IPS DF 6.9 (cell line): Measurements from ENCODE around the gene ADM5.

Experiments used
- DNase-seq: peaks from one replicate; pipeline ENCODE4 v3.0.0-alpha.2; 2013; ENCODE audit warnings: low read depth, low spot score
- H3K27ac ChIP-seq: one replicate; pipeline ENCODE4 v1.5.1; 2013; ENCODE audit warnings: low read length, control low read depth
- H3K27me3 ChIP-seq: 2 replicates; pipeline ENCODE4 v1.6.1; 2013; ENCODE audit warnings: mild to moderate bottlenecking, low read length; ENCODE audit not compliant: control insufficient read depth, insufficient read depth
- H3K36me3 ChIP-seq: 2 replicates; pipeline ENCODE4 v1.6.1; 2013; ENCODE audit warnings: low read length; ENCODE audit not compliant: control insufficient read depth, insufficient read depth
- H3K4me1 ChIP-seq: 2 replicates; pipeline ENCODE4 v1.6.1; 2013; ENCODE audit warnings: low read length; ENCODE audit not compliant: control insufficient read depth, insufficient read depth
- H3K4me3 ChIP-seq: 2 replicates; pipeline ENCODE4 v1.5.1; 2013; ENCODE audit warnings: mild to moderate bottlenecking, low read length
- H3K9me3 ChIP-seq: 2 replicates; pipeline ENCODE4 v1.6.1; 2013; ENCODE audit warnings: low read length, inconsistent platforms; ENCODE audit not compliant: control insufficient read depth, insufficient read depth
- WGBS: extraction: QIAGEN DNeasy Blood & Tissue Kit; methylation state at CpG from one replicate; pipeline ENCODE4 v1.1.7; 2013; ENCODE audit warnings: mixed read lengths, missing lambda C conversion rate; ENCODE audit not compliant: insufficient read length, insufficient coverage; 5-methylcytosine and 5-hydroxymethylcytosine counted together

Gene ADM5

GRCh38 chr19:49676136-49676783, 13.1 kb upstream of the ADM5 start:
- Histone ChIP-seq H3K9me3 (no peaks in the 10 kb centered on the region), H3K27ac (peak overlapping the region; percentile 61), H3K4me1 (peaks cover 8% of the 10 kb centered on the region), H3K4me3 (peak overlapping the region; percentile 69; the same call in 1 of the 2 replicates), H3K36me3 (peaks cover 3% of the 10 kb centered on the region; the same call in 1 of the 2 replicates), H3K27me3 (no peaks in the 10 kb centered on the region)
- DNase-seq: no peak
- WGBS: no CpG with 5 or more reads among the region's 27 CpGs

GRCh38 chr19:49676784-49677230, 12.6 kb upstream of the ADM5 start:
- DNase-seq: peak; percentile 100
- no peaks in the 10 kb centered on the region for H3K27me3 ChIP-seq
- H3K4me1 ChIP-seq: peaks cover 6% of the 10 kb centered on the region; the same call in 1 of the 2 replicates
- no peak overlapping the region for H3K27ac ChIP-seq
- peaks cover 5% of the 10 kb centered on the region; the same call in 1 of the 2 replicates for H3K36me3 ChIP-seq
- H3K4me3 ChIP-seq: peak overlapping the region; percentile 95; the same call in 1 of the 2 replicates
- no CpG with 5 or more reads among the region's 34 CpGs for WGBS
- no peaks in the 10 kb centered on the region for H3K9me3 ChIP-seq

GRCh38 chr19:49677231-49677900, 12.0 kb upstream of the ADM5 start, which contains the start of gene PRMT1:
PRMT1 (plus strand) TSS chr19:49677271; CDS start chr19:49677281, 10 bp downstream.
- H3K9me3 ChIP-seq: no peaks in the 10 kb centered on the region
- DNase-seq: no peak
- no peaks in the 10 kb centered on the region for H3K27me3 ChIP-seq
- no CpG with 5 or more reads among the region's 57 CpGs for WGBS
- H3K27ac ChIP-seq: peak within 1 kb of the TSS; percentile 61
- peak within 1 kb of the TSS; percentile 95 for H3K4me3 ChIP-seq
- peaks cover 6% of the 10 kb centered on the region; the same call in 1 of the 2 replicates for H3K4me1 ChIP-seq
- peaks cover 10% of the 10 kb centered on the region; the same call in 1 of the 2 replicates for H3K36me3 ChIP-seq

GRCh38 chr19:49677901-49678674, 11.3 kb upstream of the ADM5 start:
- WGBS: no CpG with 5 or more reads among the region's 21 CpGs
- DNase-seq: no peak
- Histone ChIP-seq H3K4me3 (peak overlapping the region; percentile 95), H3K9me3 (no peaks in the 10 kb centered on the region), H3K27ac (no peak overlapping the region), H3K36me3 (peaks cover 13% of the 10 kb centered on the region; the same call in 1 of the 2 replicates), H3K27me3 (no peaks in the 10 kb centered on the region), H3K4me1 (peaks cover 6% of the 10 kb centered on the region; the same call in 1 of the 2 replicates)

- Histone ChIP-seq H3K4me3 (no peak overlapping the region), H3K36me3 (peaks cover 19% of the 10 kb centered on the region), H3K9me3 (no peaks in the 10 kb centered on the region), H3K4me1 (peaks cover 6% of the 10 kb centered on the region; the same call in 1 of the 2 replicates), H3K27me3 (no peaks in the 10 kb centered on the region), H3K27ac (no peak overlapping the region)
- WGBS: no CpG with 5 or more reads among the region's 12 CpGs
- no peak for DNase-seq
Observed at GRCh38 chr19:49678985-49679770, 10.2 kb upstream of the ADM5 start.

GRCh38 chr19:49679771-49680413, 9.5 kb upstream of the ADM5 start:
- Histone ChIP-seq H3K4me1 (peaks cover 6% of the 10 kb centered on the region; the same call in 1 of the 2 replicates), H3K27ac (no peak overlapping the region), H3K27me3 (no peaks in the 10 kb centered on the region), H3K9me3 (no peaks in the 10 kb centered on the region), H3K4me3 (no peak overlapping the region), H3K36me3 (peaks cover 25% of the 10 kb centered on the region)
- no peak for DNase-seq
- WGBS: no CpG with 5 or more reads among the region's 10 CpGs

GRCh38 chr19:49680421-49681351, 8.7 kb upstream of the ADM5 start:
- H3K4me3 ChIP-seq: no peak overlapping the region
- WGBS: no CpG with 5 or more reads among the region's 40 CpGs
- peaks cover 31% of the 10 kb centered on the region for H3K36me3 ChIP-seq
- no peaks in the 10 kb centered on the region for H3K27me3 ChIP-seq
- no peaks in the 10 kb centered on the region for H3K9me3 ChIP-seq
- peaks cover 6% of the 10 kb centered on the region; the same call in 1 of the 2 replicates for H3K4me1 ChIP-seq
- H3K27ac ChIP-seq: no peak overlapping the region
- no peak for DNase-seq

GRCh38 chr19:49681830-49682229, 7.6 kb upstream of the ADM5 start:
- no CpG with 5 or more reads among the region's 19 CpGs for WGBS
- Histone ChIP-seq H3K27me3 (no peaks in the 10 kb centered on the region), H3K4me1 (peaks cover 6% of the 10 kb centered on the region; the same call in 1 of the 2 replicates)

GRCh38 chr19:49682274-49682673, 7.1 kb upstream of the ADM5 start:
- Histone ChIP-seq H3K27ac (no peak overlapping the region), H3K36me3 (peaks cover 41% of the 10 kb centered on the region), H3K9me3 (no peaks in the 10 kb centered on the region), H3K4me1 (peaks cover 6% of the 10 kb centered on the region; the same call in 1 of the 2 replicates), H3K27me3 (no peaks in the 10 kb centered on the region), H3K4me3 (no peak overlapping the region)
- no CpG with 5 or more reads among the region's 8 CpGs for WGBS
- no peak for DNase-seq

More at GRCh38 chr19:49681830-49682229, 7.6 kb upstream of the ADM5 start:
- DNase-seq: no peak
- H3K27ac ChIP-seq: no peak overlapping the region
- no peaks in the 10 kb centered on the region for H3K9me3 ChIP-seq
- peaks cover 39% of the 10 kb centered on the region for H3K36me3 ChIP-seq
- no peak overlapping the region for H3K4me3 ChIP-seq
